Mammary epithelial cell (primary cell): ENCODE measurements around the gene KCNIP3.

Source experiments
- CTCF ChIP-seq, 2 donors: IDR thresholded peaks in 1 of 2; conservative IDR thresholded peaks in 1 of 2; 2 replicates each; pipeline ENCODE4 v1.5.1; 2011 to 2012; ENCODE audit warnings: inconsistent platforms in 2 of 2, low read length in 2 of 2, mild to moderate bottlenecking in 2 of 2, control low read depth in 1 of 2, low read depth in 1 of 2; ENCODE audit not compliant: insufficient read depth in 1 of 2; ENCODE audit errors: extremely low read depth in 1 of 2
- EZH2 ChIP-seq: IDR thresholded peaks from 2 replicates; pipeline ENCODE4 v1.6.1; 2012; ENCODE audit warnings: low read length, inconsistent platforms, borderline replicate concordance

- TF ChIP-seq CTCF (conservative IDR thresholded peaks at IDR 0.05 in 1 of 2, IDR thresholded peaks at IDR 0.05 in 1 of 2; ENCODE audit: extremely low read depth in 1 of 2, insufficient read depth in 1 of 2, low read depth in 1 of 2, low read length in 2 of 2) (no peak), EZH2 (no peak)
Measured at GRCh38 chr2:95330794-95331338, 33.7 kb downstream of the KCNIP3 start.
